NCI-H2196 (cell line): ENCODE results near the gene PRAMEF7.
"Not testable (repeated sequence)": the region's sequence is repeated elsewhere in the genome, so short reads cannot be mapped to it uniquely, and the experiment has no call there.

Source experiments
- DNase-seq: peaks from one replicate; lab custom pipeline; 2025; ENCODE audit not compliant: unreplicated experiment; lab: John Stamatoyannopoulos, UW

The PRAMEF7 gene

GRCh38 chr1:12916310-12916709, at the start of gene PRAMEF7:
Gene PRAMEF7 (plus strand): TSS chr1:12916610. CDS start chr1:12917693, 1,083 bp downstream.
- not testable (repeated sequence) for DNase-seq

GRCh38 chr1:12878453-12878852, 38.0 kb upstream of the PRAMEF7 start:
- DNase-seq = not testable (repeated sequence)

DNA sequence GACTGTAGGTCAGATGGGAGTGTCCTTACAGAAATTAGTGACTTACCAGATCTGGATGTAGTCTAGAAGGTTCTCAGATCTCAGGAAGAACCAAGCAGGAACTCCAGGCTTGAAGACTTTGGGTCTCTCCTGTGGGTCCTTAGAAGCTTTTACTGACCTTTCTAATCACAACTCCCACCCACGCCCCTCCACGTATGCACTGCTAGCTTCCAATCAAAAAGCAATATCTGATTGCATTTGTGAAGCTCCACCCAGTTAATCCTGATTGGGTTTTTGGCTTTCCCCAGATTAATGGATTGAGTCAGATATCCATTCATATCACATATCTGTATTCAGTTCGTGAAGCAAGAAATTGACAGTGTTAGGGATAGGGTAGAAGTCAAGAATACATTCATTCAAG, 30.3 kb upstream of the PRAMEF7 start, which contains the start of gene PRAMEF4:
TSS of gene PRAMEF4 (minus strand) at position 101 of the 400 bp plus-strand sequence. CDS start 2,807 bp downstream, outside the sequence.
- DNase-seq = not testable (repeated sequence)

DNA sequence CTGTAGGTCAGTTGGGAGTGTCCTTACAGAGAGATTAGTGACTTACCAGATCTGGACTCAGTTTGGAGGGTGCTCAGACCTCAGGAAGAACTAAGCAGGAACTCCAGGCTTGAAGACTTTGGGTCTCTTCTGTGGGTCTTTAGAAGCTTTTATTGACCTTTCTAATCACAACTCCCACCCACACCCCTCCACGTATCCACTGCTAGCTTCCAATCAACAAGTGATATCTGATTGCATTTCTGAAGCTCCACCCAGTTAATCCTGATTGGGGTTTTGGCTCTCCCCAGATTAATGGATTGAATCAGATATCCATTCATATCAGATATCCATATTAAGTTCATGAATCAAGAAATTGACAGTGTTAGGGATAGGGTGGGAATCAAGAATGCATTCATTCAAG, 18.2 kb upstream of the PRAMEF7 start, which contains the start of gene PRAMEF10:
TSS of gene PRAMEF10 (minus strand) at position 101 of the 400 bp plus-strand sequence. CDS start 2,423 bp downstream, outside the sequence.
- not testable (repeated sequence) for DNase-seq

- DNase-seq = not testable (repeated sequence)
Observed at GRCh38 chr1:12899186-12899585, 17.2 kb upstream of the PRAMEF7 start.

DNA sequence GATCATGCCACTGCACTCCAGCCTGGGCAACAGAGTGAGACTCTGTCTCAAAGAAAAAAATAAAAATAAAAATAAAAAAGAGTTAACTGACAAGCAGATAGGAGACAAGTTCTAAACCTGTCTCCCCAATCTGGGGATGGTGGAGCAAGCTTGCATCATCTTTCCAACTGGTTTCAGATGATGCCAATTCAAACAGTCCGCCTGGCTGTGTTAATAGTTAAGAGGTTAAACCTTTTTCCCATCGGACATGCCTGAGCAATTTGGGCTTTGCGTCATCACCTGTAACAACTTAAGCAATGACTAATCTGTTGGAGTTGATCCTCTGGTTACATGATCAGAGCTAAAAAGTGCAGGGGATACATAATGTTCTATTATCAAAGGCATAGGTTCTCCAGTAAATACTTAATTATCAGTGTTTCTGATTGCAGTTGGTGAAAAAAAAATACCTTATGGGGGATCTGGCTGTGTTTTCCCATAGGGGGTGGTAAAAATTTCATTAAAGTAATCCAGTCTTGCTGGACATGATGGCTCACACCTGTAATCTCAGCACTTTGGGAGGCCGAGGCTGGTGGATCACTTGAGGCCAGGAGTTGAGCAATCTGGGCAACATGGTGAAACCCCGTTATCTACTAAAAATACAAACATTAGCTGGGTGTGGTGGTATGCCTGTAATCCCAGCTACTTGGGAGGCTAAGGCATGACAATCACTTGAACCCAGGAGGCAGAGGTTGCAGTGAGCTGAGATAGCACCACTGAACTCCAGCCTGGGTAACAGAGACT, 12.4 kb upstream of the PRAMEF7 start:
- not testable (repeated sequence) for DNase-seq

DNA sequence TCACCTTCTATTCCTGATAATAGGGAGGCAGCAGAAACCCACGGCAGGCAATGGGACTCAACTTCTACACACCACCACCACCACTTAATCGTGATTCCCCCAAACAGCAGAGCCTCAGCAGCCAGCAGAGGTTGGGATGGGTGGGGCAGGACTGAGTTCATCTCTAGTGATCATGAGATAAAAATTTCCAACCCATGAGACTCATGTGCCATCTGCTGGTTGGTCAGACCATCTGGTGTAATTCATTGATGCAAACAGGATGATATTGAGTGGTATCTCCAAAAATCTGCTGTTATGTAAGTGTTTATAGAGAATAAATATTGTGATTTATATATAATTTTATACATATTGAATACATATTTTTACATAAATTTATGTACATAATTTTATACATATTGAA, 5.3 kb downstream of the PRAMEF7 start:
- DNase-seq = not testable (repeated sequence)

DNA sequence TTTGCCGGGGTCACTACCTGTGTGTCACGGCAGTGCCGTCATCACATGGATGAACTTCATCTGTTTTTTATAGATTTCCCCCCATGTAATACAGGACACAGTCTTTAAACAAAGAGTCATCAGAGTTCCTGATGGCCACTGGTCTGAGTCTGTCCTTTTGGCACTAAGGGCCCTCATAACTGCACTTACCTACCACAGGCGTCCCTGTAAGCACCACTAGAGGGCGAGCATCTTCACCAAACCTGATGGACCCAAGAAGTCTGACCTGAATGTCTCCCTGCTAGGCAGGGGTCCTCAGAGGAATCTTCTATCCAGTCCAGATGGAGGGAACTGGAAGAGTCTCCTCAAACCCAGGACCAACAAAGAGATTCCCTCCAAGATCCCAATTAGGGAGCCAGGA, 8.0 kb downstream of the PRAMEF7 start:
- not testable (repeated sequence) for DNase-seq

DNA sequence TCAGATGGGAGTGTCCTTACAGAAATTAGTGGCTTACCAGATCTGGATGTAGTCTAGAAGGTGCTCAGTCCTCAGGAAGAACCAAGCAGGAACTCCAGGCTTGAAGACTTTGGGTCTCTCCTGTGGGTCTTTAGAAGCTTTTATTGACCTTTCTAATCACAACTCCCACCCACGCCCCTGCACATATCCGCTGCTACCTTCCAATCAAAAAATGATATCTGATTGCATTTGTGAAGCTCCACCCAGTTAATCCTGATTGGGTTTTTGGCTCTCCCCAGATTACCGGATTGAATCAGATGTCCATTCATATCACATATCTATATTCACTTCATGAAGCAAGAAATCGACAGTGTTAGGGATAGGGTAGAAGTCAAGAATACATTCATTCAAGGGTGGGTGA, 31.1 kb downstream of the PRAMEF7 start, which contains the start of gene PRAMEF6:
TSS of gene PRAMEF6 (minus strand) at position 101 of the 400 bp plus-strand sequence. CDS start 5,062 bp downstream, outside the sequence.
- DNase-seq = not testable (repeated sequence)
